SK-N-SH (cell line): ENCODE results near the gene POU2F3. TPM values are rescaled to one million over a fixed set of nuclear protein-coding genes. Genes with fewer than 3 reads are reported as not detected.

Experiments
- CTCF ChIA-PET: fragments of 300-600, 350-600 bp; formaldehyde crosslinking; extraction: SDS; loops from one replicate; lab custom pipeline; 2021; lab: Yijun Ruan, JAX
- POLR2A ChIA-PET: fragments of 350-600 bp; sonication (Branson Sonifier 250); formaldehyde crosslinking; extraction: SDS; loops from one replicate; lab custom pipeline; 2020; ENCODE audit warnings: antibody characterized with exemption, inconsistent platforms; lab: Yijun Ruan, JAX
- DNase-seq: peaks from one replicate; pipeline ENCODE4 v3.0.0; 2012
- H2AFZ ChIP-seq: fragments of 200-600 bp; sonication (generic); 2 replicates; pipeline ENCODE4 v1.8.1; 2016; ENCODE audit warnings: antibody characterized with exemption, mild to moderate bottlenecking, low read depth
- H3F3A ChIP-seq: fragments of 200-600 bp; sonication (generic); replicated peaks from 2 replicates; pipeline ENCODE3; 2016; ENCODE audit warnings: antibody characterized with exemption, mild to moderate bottlenecking; ENCODE audit not compliant: insufficient read depth
- H3K27ac ChIP-seq, 2 experiments: fragments of 200-500 bp in 1 of 2; fragments of 200-600 bp in 1 of 2; sonication (Bioruptor generic) in 1 of 2; sonication (generic), shearing (Covaris generic) in 1 of 2; 2 replicates each; pipeline versions ENCODE4 v1.5.1 to v1.6.1; 2014 to 2016; ENCODE audit warnings: low read depth in 2 of 2, inconsistent platforms in 1 of 2, low read length in 1 of 2, mild to moderate bottlenecking in 1 of 2, mixed read lengths in 1 of 2
- H3K27me3 ChIP-seq: fragments of 200-600 bp; sonication (generic), shearing (Covaris generic); 2 replicates; pipeline ENCODE4 v1.6.1; 2016; ENCODE audit warnings: mixed run types; ENCODE audit not compliant: insufficient read depth
- H3K36me3 ChIP-seq, 2 experiments: fragments of 200-500 bp in 1 of 2; fragments of 200-600 bp in 1 of 2; sonication (Bioruptor generic) in 1 of 2; sonication (generic) in 1 of 2; replicated peaks in 1 of 2; 2 replicates each; pipeline versions ENCODE3 to v1.5.1; 2014 to 2016; ENCODE audit warnings: low read length in 1 of 2, mild to moderate bottlenecking in 1 of 2; ENCODE audit not compliant: insufficient read depth in 2 of 2, control insufficient read depth in 1 of 2
- H3K4me1 ChIP-seq, 2 experiments: fragments of 200-500 bp in 1 of 2; fragments of 200-600 bp in 1 of 2; sonication (Bioruptor generic) in 1 of 2; sonication (generic), shearing (Covaris generic) in 1 of 2; 2 replicates each; pipeline versions ENCODE4 v1.5.1 to v1.6.1; 2014 to 2016; ENCODE audit warnings: low read depth in 1 of 2, low read length in 1 of 2, mixed run types in 1 of 2; ENCODE audit not compliant: insufficient read depth in 2 of 2, control insufficient read depth in 1 of 2
- H3K4me2 ChIP-seq: fragments of 200-600 bp; sonication (generic), shearing (Covaris generic); 2 replicates; pipeline ENCODE4 v1.6.1; 2017; ENCODE audit warnings: mixed run types
- H3K4me3 ChIP-seq, 2 experiments: fragments of 200-500 bp in 1 of 2; fragments of 200-600 bp in 1 of 2; sonication (Bioruptor generic) in 1 of 2; sonication (generic), shearing (Covaris generic) in 1 of 2; 2 replicates each; pipeline versions ENCODE4 v1.5.1 to v1.8.1; 2014 to 2016; ENCODE audit warnings: low read depth in 2 of 2, inconsistent platforms in 1 of 2, low read length in 1 of 2, mild to moderate bottlenecking in 1 of 2, mixed read lengths in 1 of 2, moderate library complexity in 1 of 2
- H3K79me2 ChIP-seq: fragments of 200-600 bp; sonication (generic); 2 replicates; pipeline ENCODE4 v1.8.1; 2017; ENCODE audit warnings: mild to moderate bottlenecking; ENCODE audit not compliant: insufficient read depth
- H3K9ac ChIP-seq: fragments of 200-600 bp; sonication (generic); 2 replicates; pipeline ENCODE4 v1.6.1; 2017; ENCODE audit warnings: mixed run types
- H3K9me2 ChIP-seq: fragments of 200-600 bp; sonication (generic); 2 replicates; pipeline ENCODE4 v1.6.1; 2017; ENCODE audit warnings: mixed run types
- H3K9me3 ChIP-seq: fragments of 200-600 bp; sonication (generic); 2 replicates; pipeline ENCODE4 v1.6.1; 2017; ENCODE audit warnings: mixed run types, mild to moderate bottlenecking, moderate library complexity
- H4K20me1 ChIP-seq: fragments of 200-600 bp; sonication (generic); 2 replicates; pipeline ENCODE4 v1.6.1; 2017; ENCODE audit warnings: mild to moderate bottlenecking, mixed run types; ENCODE audit not compliant: insufficient read depth
- CHD2 ChIP-seq: fragments of 150-350 bp; IDR thresholded peaks from 2 replicates; pipeline ENCODE4 v1.6.1; 2018; ENCODE audit warnings: low read length; ENCODE audit not compliant: partially characterized antibody
- CTCF ChIP-seq: fragments of 200-600 bp; sonication (generic); IDR thresholded peaks from 2 replicates; pipeline ENCODE4 v1.6.1; 2017; ENCODE audit warnings: antibody characterized with exemption, mild to moderate bottlenecking, moderate library complexity
- EP300 ChIP-seq, 2 experiments: IDR thresholded peaks; 2 replicates each; pipeline versions ENCODE4 v1.4.0 to v1.6.1; 2012; ENCODE audit warnings: borderline replicate concordance in 1 of 2, low read depth in 1 of 2, low read length in 1 of 2
- EZH2phosphoT487 ChIP-seq: fragments of 200-600 bp; sonication (generic); IDR thresholded peaks from 2 replicates; pipeline ENCODE4 v1.6.1; 2017; ENCODE audit warnings: low read depth, mixed run types, mild to moderate bottlenecking, antibody characterized with exemption, moderate library complexity, borderline replicate concordance
- FOXJ3 ChIP-seq: sonication (generic); formaldehyde crosslinking; IDR thresholded peaks from 2 replicates; pipeline ENCODE4 v1.5.1; 2020; ENCODE audit warnings: mild to moderate bottlenecking, missing genetic modification reagents
- FOXM1 ChIP-seq: IDR thresholded peaks from 2 replicates; pipeline ENCODE4 v1.4.0; 2012; ENCODE audit warnings: low read depth, mild to moderate bottlenecking
- GABPA ChIP-seq: IDR thresholded peaks from 2 replicates; pipeline ENCODE4 v1.4.0; 2012; ENCODE audit warnings: low read depth, mild to moderate bottlenecking
- JUND ChIP-seq: IDR thresholded peaks from 2 replicates; pipeline ENCODE4 v1.4.0; 2012
- NFIC ChIP-seq: IDR thresholded peaks from 2 replicates; pipeline ENCODE4 v1.4.0; 2012; ENCODE audit warnings: borderline replicate concordance
- NRF1 ChIP-seq: IDR thresholded peaks from 2 replicates; pipeline ENCODE4 v1.6.1; 2012; ENCODE audit warnings: low read depth, mild to moderate bottlenecking, low read length
- PBX3 ChIP-seq: IDR thresholded peaks from 2 replicates; pipeline ENCODE4; 2012
- POLR2AphosphoS5 ChIP-seq: IDR thresholded peaks from 2 replicates; pipeline ENCODE4 v1.6.1; 2012; ENCODE audit warnings: low read depth, low read length
- RAD21 ChIP-seq: IDR thresholded peaks from 2 replicates; pipeline ENCODE4 v1.6.1; 2012; ENCODE audit warnings: mild to moderate bottlenecking, low read length
- RCOR1 ChIP-seq: fragments of 150-350 bp; IDR thresholded peaks from 2 replicates; pipeline ENCODE4 v1.6.1; 2017; ENCODE audit warnings: antibody characterized with exemption, low read length
- RFX5 ChIP-seq: IDR thresholded peaks from 2 replicates; pipeline ENCODE4 v1.6.1; 2012; ENCODE audit warnings: mild to moderate bottlenecking, improper control_type of control experiment, low read length
- YY1 ChIP-seq: IDR thresholded peaks from 2 replicates; pipeline ENCODE4 v1.4.0; 2012; ENCODE audit warnings: low read depth, mild to moderate bottlenecking
- WGBS: methylation state at CpG from one replicate; pipeline ENCODE4 v1.1.6; 2017; ENCODE audit warnings: low lambda C conversion rate; 5-methylcytosine and 5-hydroxymethylcytosine counted together
- polyA plus RNA-seq, 3 experiments: library from polyadenylated mRNA; depleted of rRNA; stranded (reverse); fragments of >200 nt; gene quantifications; 2 replicates each; pipeline ENCODE4 v1.2.3, GENCODE V29; 2012
- TF ChIP-seq, protein P1 (sequence below): IDR thresholded peaks from 2 replicates; pipeline ENCODE4 v1.4.0; 2012; ENCODE audit warnings: low read depth, borderline replicate concordance
- TF ChIP-seq, protein P2 (sequence below): fragments of 150-350 bp; IDR thresholded peaks from 2 replicates; pipeline ENCODE4 v1.6.1; 2016; ENCODE audit warnings: mild to moderate bottlenecking, low read depth, low read length

Gene POU2F3
- polyA plus RNA-seq, 1 of the 3 experiments (the other 2 are of a cell fraction): 0.02 TPM

DNA sequence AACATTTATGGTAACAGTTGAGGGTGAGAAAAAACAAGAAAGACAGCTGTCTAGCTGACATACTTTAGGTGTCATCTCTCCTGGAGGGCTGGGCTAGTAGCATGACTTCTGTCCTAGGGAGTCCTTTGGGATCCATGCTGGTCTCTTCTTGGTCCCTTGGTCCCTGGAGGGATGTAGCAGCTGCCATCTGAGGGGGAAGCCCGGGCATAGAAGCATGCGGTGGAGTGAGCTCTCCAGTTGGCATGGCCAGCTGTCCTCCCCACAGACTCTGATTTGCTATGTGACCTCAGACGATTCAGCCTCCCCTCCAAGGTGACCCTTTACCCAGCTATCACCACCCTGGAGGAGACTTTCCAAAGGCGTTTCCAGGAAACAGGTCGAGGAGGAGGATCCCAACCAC, 28.7 kb downstream of the POU2F3 start:
- Histone ChIP-seq H3K27me3 (peaks cover 8% of the 10 kb centered on the region; the same call in 1 of the 2 replicates), H3K9me3 (no peaks in the 10 kb centered on the region), H3K9ac (no peak overlapping the region), H3K4me2 (no peak overlapping the region), H3F3A (no peaks in the 10 kb centered on the region), H3K27ac (no peak overlapping the region), H3K9me2 (no peaks in the 10 kb centered on the region), H2AFZ (no peak overlapping the region), H4K20me1 (no peaks in the 10 kb centered on the region), H3K79me2 (no peaks in the 10 kb centered on the region), H3K36me3 (no peaks in the 10 kb centered on the region), H3K4me1 (no peaks in the 10 kb centered on the region), H3K4me3 (no peak overlapping the region)
- TF ChIP-seq RAD21 (no peak), CTCF (no peak), EP300 (IDR thresholded peaks at IDR 0.05; ENCODE audit: borderline replicate concordance in 1 of 2, low read depth in 1 of 2, low read length in 1 of 2) (no peak), RFX5 (no peak), POLR2AphosphoS5 (no peak), EZH2phosphoT487 (no peak), CHD2 (no peak), FOXM1 (no peak), NRF1 (no peak), GABPA (no peak), FOXJ3 (CRISPR knock-in tag) (no peak), RCOR1 (no peak), NFIC (no peak), JUND (no peak)
- TF ChIP-seq, protein P1, sequence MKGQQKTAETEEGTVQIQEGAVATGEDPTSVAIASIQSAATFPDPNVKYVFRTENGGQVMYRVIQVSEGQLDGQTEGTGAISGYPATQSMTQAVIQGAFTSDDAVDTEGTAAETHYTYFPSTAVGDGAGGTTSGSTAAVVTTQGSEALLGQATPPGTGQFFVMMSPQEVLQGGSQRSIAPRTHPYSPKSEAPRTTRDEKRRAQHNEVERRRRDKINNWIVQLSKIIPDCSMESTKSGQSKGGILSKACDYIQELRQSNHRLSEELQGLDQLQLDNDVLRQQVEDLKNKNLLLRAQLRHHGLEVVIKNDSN: no peak
- TF ChIP-seq, protein P2, sequence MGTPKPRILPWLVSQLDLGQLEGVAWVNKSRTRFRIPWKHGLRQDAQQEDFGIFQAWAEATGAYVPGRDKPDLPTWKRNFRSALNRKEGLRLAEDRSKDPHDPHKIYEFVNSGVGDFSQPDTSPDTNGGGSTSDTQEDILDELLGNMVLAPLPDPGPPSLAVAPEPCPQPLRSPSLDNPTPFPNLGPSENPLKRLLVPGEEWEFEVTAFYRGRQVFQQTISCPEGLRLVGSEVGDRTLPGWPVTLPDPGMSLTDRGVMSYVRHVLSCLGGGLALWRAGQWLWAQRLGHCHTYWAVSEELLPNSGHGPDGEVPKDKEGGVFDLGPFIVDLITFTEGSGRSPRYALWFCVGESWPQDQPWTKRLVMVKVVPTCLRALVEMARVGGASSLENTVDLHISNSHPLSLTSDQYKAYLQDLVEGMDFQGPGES: no peak
- 38% methylated on average over 5 of the region's 5 CpGs for WGBS
- ChIA-PET CTCF (interaction anchor here (0.8 to 2.2 kb wide), 8 partner anchors 10 to 66 kb away, joined by 3 to 10 read pairs (median 4); no protein-coding TSS in a partner anchor), POLR2A (no interaction called here)
- DNase-seq: no peak

- Histone ChIP-seq H3K9ac (no peak overlapping the region), H3K27ac (no peak overlapping the region), H3K79me2 (no peaks in the 10 kb centered on the region), H3K9me2 (no peaks in the 10 kb centered on the region), H3F3A (no peaks in the 10 kb centered on the region), H3K27me3 (peaks cover 8% of the 10 kb centered on the region; the same call in 1 of the 2 replicates), H3K4me2 (no peak overlapping the region), H3K4me1 (no peaks in the 10 kb centered on the region), H4K20me1 (no peaks in the 10 kb centered on the region), H3K9me3 (no peaks in the 10 kb centered on the region), H3K4me3 (no peak overlapping the region), H2AFZ (no peak overlapping the region), H3K36me3 (no peaks in the 10 kb centered on the region)
- TF ChIP-seq YY1 (no peak), CHD2 (no peak), NFIC (no peak), PBX3 (no peak)
- CTCF ChIA-PET: interaction anchor here (0.7 to 2.2 kb wide), 5 partner anchors 26 to 1004 kb away, joined by 3 to 10 read pairs (median 3); no protein-coding TSS in a partner anchor
- no peak for DNase-seq
- WGBS: 71% methylated on average over 1 of the region's 1 CpG
- POLR2A ChIA-PET: no interaction called here
Observed at GRCh38 chr11:120270386-120270785, 30.4 kb downstream of the POU2F3 start.
